OCI-M1 (cell line): ENCODE data around the gene SPDYC.

Experiments used
- DNase-seq: peaks from one replicate; lab custom pipeline; 2025; lab: John Stamatoyannopoulos, UW

The SPDYC gene

DNA sequence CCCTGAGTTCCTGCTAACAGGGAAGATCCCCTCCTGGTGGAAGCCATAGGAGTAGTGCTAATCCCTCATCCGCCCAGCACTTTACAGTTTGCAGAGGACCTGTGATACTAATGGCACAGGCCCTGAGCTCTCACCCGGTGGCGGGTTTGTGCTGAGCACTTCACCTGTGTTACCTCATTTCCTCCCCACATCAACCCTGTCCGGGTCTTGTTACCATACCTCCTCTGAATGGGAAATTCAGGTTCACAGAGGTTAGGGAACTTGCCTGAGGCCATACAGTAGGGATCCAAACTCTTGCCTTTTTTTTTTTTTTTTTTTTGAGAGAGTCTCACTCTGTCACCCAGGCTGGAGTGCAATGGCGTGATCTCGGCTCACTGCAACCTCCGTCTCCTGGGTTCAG, 36.9 kb downstream of the SPDYC start:
- DNase-seq, result no peak

DNA sequence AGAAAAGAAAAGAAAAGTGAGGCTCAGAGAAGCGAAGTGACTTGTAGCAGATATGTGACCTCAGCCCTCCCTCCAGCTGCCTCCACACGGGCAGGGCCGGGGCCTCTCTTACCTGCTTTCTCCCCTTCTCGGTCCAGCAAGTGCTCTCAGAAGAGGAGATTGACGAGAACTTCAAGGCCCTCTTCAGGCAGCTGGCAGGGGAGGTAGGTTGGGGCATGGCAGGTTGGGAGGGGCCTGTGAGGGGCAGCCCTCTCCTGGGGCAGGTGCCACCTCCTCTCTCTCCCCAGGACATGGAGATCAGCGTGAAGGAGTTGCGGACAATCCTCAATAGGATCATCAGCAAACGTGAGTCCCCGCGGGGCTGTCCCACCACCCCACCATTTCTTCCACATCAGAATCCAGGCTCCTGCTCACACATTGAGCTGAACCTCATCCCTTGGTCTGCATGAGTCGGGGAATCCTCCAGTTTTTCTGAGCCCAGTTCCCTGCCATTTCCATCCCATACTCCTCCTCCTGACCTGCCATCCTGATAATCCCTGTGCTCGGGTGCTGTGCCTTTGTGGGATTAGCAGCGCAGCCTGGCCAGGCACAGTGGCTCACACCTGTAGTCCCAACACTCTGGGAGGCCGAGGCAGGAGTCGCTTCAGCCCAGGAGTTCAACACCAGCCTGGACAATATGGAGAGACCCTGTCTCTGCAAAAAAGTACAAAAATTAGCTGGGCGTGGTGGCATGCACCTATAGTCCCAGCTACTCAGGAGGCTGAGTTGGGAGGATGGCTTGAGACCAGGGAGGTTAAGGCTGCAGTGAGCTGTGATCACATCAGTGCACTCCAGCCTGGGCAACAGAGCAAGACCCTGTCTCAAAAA, 38.1 kb downstream of the SPDYC start:
- DNase-seq, result no peak

DNA sequence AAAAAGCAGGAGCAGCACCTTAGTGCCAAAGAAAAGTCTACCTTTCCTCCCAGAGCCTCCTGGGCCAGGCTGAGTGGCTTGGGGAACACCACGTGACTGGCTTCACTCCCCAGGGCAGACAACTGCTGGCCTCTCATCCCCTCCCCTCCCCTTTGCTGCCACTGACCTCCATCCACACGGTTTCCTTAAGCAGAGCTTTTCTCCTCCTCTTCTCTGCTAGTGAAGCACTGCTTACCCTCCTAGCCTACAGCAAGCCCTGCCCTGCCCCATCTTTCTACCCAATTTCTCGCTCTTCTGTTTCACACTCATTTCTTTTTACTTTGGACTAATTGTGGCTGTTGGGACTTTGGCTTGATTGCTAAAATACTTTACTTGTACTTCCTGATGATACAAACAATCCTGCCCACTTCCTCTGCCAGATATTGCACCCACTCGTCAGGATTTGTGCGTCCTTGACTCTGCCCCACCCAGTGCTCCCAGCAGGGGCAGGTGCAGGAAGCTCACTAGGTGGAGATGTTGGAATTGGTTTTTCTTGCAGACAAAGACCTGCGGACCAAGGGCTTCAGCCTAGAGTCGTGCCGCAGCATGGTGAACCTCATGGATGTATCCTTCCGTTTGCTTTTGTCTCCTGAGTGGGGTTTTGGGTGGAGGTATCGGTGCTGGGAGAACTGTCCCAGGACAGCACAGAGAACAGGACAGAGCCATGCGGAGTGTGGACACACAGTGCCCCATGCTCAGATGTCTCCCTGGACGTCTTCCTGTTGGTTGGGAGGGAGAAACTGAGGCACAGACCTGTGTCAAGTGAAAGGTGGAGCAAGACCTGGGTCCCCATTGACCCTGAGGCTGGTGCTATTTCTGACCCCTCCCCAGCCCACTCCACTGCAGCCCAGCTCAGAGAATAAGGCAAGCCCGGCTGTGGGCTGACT, 39.0 kb downstream of the SPDYC start:
- DNase-seq, result no peak

DNA sequence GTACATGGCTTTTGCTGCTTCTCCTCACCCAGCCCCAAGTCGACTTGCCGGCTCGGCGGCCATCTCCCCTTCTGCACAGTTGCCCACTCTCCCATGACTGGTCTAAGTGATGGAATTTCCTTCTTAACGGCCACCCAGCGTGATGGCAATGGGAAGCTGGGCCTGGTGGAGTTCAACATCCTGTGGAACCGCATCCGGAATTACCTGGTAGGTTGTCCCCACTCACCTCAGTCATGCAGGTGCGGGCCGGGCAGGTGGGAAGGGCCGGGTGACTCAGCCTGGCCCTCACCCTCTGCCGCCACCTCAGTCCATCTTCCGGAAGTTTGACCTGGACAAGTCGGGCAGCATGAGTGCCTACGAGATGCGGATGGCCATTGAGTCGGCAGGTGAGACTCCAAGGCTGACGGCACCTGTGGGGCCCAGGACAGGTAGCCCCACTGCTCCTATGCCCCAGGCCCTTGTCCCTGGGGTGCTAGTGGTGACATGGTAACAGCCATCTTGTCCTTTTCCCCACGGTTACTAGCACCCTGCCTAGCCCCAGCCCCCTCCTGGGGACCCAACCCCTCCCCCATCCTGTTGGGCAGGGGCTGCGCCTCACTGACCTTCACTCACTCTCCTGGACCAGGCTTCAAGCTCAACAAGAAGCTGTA, 39.8 kb downstream of the SPDYC start:
- no peak for DNase-seq

DNA sequence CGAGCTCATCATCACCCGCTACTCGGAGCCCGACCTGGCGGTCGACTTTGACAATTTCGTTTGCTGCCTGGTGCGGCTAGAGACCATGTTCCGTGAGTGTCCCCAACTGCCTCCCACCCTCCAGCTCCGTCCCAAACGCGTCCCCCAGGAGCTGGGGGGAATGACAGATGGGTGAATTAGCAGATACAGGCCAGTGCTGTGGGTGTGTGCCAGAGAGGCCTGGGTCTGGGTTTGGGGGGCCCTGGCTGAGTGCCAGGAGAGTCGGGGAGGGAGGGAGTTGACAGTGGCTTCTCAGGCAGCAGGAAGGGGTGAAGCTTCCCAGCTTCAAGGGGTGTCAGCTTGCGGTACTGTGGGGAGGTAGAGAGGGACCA, 40.3 kb downstream of the SPDYC start:
- no peak for DNase-seq

DNA sequence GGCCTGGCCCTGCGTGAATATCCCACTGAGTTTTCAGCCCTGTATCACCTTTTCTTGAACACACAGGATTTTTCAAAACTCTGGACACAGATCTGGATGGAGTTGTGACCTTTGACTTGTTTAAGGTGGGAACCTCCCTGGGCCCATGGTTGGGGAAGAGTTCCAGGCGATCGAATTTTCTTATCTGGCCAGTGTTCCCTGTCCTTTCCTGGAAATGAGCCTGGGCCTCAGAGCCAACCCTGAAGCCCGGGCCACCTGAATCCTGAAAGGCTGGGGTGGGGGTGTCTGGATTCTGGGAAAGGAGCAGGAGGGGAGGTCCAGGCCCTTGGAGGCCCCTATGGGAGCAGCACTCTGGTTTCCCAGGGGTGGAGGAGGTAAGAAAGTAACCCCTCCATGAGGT, 40.7 kb downstream of the SPDYC start:
- DNase-seq, result no peak

DNA sequence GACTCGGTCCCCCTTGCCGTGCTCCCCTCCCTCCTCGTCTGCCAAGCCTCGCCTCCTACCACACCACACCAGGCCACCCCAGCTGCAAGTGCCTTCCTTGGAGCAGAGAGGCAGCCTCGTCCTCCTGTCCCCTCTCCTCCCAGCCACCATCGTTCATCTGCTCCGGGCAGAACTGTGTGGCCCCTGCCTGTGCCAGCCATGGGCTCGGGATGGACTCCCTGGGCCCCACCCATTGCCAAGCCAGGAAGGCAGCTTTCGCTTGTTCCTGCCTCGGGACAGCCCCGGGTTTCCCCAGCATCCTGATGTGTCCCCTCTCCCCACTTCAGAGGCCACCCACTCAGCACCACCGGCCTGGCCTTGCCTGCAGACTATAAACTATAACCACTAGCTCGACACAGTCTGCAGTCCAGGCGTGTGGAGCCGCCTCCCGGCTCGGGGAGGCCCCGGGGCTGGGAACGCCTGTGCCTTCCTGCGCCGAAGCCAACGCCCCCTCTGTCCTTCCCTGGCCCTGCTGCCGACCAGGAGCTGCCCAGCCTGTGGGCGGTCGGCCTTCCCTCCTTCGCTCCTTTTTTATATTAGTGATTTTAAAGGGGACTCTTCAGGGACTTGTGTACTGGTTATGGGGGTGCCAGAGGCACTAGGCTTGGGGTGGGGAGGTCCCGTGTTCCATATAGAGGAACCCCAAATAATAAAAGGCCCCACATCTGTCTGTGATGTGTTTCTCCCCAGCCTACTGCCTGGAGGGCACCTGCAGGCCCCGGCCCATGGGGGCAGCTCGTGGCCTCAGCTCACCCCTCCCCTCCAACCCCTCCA, 41.5 kb downstream of the SPDYC start:
- no peak for DNase-seq

DNA sequence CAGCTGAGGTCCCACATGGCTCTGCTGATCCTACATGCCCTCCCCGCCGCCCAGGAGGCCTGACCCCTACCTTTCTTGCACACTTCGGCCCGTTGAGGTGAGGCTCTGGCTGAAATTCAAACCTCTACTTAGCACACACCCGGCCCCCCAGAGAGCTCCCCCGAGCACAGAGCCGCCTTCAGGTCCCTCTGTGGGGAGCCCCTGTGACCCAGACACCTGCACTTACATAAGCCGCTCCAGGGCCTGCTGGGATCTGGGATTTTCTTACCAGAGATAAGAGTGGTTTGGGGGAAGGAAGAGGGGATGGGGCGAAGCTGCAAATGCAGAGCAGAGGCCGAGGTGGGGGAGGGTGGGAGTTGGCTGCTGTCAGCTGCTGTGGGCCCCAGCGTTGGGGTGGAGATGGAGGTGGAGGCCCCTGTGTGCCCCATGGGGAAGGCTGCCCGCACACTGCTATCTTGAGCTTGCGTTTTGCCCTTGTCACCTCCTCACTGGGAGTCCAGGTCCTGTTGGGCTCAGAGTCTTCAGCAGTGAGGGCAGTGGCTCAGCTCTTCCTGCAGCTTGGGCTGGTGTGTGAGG, 42.3 kb downstream of the SPDYC start:
- no peak for DNase-seq

DNA sequence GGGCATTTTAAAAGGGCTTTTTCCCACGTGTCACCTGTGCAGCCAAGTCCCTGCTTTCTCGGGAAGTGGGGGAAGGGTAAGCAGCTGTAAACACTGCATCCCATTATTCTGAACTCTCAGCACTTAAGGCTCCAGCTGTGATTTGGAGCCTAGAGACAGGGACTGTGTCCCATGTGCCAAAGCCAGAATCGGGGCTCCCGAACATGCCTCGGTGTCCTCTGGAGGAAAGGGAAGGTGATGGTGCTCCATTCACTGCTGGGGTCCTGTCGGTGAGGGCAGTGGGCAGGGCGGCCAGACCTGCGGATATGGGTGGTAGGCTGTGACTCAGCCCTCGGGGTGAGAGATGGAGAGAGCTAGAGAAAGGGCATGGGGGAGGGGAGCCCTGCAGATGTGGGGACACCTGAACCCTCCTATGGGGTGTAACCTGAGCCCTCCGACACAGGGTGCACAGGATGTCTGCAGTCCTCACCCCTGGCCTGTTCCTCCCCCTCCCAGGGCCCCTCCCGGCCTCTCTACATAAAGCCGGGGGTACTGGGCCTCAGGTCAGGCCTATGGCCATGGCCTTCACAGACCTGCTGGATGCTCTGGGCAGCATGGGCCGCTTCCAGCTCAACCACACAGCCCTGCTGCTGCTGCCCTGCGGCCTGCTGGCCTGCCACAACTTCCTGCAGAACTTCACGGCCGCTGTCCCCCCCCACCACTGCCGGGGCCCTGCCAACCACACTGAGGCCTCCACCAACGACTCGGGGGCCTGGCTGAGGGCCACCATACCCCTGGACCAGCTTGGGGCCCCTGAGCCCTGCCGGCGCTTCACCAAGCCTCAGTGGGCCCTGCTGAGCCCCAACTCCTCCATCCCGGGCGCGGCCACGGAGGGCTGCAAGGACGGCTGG, 43.5 kb downstream of the SPDYC start:
- no peak for DNase-seq

DNA sequence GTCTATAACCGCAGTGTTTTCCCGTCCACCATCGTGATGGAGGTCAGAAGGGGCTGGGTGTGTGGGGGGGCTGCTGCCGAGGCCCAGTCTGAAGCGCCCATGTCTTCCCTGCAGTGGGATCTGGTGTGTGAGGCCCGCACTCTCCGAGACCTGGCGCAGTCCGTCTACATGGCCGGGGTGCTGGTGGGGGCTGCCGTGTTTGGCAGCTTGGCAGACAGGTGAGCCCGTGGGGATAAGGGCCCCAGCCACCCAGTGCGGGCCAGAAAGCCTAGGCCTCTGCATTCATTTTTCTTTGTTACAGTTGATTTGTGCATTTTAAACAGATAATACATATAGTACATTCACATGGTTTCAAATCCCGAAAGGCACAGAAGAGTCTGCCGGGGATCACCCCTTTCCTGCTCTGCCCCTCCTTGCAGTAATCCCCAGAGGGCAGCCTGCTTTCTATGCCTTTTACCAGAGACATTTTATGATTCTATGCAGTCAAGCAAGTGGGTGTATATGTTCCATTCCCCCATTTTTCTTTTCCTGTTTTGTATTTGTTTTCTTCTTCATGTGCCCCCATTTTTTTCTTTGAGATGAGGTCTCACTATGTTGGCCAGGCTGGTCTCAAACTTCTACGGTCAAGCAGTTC, 44.3 kb downstream of the SPDYC start:
- no peak for DNase-seq

DNA sequence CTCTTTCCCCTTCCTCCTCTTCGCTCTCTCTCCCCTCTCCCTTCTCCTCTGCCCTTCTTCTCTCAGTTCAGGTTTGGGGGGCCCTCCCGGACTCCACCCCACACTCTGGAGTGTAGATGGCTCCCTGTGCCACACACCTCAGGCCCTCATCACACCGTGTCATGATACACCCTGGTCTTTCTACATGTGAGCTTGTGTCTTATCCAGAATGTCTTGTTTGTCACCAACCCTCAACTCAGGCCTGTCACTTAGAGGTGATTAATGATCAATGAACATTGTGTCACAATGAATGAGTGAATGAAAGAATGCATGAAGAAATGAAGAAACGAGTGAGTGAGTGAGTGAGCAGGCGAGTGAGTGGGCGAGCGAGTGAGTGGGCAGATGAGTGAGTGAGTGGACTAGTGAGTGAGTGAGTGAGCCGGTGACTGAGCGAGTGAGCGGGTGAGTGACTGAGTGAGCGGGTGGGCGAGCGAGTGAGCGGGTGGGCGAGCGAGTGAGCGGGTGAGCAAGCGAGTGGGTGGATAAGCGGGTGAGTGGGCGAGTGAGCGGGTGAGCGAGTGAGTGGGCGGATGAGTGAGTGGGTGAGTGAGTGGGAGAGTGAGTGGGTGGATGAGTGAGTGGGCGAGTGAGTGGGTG, 45.5 kb downstream of the SPDYC start:
- peak; percentile 3 for DNase-seq

DNA sequence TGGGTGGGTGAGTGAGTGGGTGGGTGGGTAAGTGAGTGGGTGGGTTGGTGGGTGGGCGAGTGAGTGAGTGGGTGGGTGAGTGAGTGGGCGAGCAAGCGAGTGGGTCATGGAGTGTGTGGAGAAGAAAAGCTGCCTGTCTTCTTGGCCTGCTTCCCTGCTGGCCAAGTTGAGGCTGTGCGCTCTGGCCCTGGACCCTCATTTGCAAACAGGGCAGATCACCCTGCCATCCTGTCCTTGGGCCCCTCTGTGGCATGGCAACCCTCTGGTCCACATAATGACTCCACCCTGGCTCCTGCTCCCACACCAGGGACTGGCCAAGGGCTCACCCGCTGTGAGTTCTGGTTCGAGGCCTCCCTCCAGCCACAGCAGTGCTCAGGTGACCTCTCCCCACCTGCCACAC, 46.8 kb downstream of the SPDYC start:
- no peak for DNase-seq

DNA sequence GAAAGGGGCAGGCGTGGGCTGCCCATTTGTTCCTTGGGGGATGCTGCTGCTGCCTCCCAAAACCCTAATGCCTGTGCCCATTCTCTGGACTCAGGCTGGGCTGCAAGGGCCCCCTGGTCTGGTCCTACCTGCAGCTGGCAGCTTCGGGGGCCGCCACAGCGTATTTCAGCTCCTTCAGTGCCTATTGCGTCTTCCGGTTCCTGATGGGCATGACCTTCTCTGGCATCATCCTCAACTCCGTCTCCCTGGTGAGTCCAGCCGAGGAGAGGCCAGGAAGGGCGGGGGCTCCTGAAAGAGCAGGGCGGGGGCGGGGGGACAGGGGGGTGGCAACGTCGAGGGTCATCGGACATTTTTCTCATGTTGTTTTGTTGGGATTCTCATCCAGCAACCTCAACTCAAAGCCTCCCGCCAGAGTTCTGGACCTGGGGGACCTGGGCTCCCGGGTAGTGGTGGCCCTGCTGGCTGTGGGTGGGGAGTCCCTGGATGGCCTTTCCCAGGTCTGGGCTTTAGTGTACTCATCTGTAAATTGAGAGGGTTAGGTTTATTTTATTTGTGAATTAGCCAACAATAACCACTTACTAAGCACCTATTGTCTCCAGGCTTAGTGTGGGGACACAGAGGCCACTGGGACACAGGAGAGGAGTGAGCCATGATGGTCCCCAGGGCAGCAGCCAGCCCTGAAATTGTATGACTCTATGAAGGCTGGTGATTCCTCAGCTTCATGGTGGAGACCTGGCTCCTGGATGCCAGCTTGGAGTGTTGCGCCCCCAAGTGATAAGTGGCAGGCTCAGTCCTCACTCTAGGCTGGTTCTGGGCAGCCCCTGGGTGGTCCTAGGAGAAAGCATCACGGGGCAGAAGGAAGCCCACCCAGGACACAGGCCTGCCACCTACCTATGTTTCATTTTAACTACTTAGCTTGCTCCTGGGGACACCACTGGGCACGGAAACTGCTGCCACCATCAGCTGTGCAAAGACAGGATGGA, 47.7 kb downstream of the SPDYC start:
- DNase-seq, result no peak

DNA sequence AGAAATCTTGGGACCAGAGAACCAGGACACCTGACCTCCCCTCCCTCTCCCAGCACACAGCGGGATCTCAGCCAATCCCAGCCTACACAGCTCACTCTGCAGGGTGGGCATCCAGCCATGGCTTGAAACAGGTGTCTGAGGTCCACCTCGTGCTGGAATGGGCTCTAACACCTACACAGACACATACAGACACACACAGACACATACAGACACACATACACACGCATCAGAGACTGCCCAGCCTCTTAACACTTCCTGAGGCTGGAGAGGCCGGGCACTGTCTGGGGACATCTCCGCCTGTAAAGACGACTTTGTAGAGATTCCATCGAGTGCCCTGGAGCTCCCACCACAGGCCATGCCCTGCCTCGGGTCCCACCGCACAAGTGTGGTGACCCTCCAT, 48.4 kb downstream of the SPDYC start:
- DNase-seq, result no peak

DNA sequence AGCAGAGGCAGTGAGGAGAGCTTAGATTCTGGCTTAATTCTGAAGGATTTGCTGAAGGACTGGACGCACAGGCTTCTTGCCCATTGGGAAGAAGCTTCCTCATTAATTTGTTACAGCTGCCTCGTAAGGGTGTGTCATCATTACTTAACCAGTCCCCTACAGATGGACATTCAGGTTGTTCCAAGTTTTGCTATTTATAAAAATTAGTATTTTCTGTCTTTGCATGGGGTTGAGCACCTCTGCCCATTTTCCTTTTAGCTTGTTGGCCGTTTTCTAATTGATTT, 49.8 kb downstream of the SPDYC start:
- no peak for DNase-seq

DNA sequence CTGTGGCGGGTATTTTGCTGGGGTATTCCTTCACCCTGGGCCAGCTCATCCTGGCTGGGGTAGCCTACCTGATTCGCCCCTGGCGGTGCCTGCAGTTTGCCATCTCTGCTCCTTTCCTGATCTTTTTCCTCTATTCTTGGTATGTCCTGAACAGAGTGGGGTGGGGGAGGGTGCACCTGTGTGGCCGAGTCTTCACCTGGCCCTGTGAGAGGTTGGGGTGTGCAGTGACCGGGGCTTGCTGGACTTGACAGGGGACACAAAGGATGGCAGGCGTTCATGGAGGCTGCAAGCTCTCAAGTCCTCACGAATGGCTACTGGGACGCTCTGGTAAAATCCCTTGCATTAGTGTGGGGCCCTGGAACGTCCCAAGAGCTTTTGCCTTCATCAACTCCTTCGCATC, 51.0 kb downstream of the SPDYC start:
- DNase-seq, result no peak
